Sigmoid colon (tissue), 4 donors: Measurements from ENCODE around the gene CCL3.

ENCODE experiments used
- CTCF ChIP-seq, 4 experiments: fragments of 450-650 bp in 3 of 4; fragments of 200-600 bp in 1 of 4; IDR thresholded peaks; one replicate each; pipeline ENCODE4 v1.5.1; 2016 to 2019; ENCODE audit warnings: antibody characterized with exemption in 4 of 4, mild to moderate bottlenecking in 3 of 4, moderate library complexity in 2 of 4
- EP300 ChIP-seq, 4 donors: sonication (generic); formaldehyde crosslinking; IDR thresholded peaks; one replicate each; pipeline ENCODE4 v1.6.1; 2017; ENCODE audit warnings: antibody characterized with exemption in 4 of 4
- POLR2A ChIP-seq, 2 donors: fragments of 450-650 bp; IDR thresholded peaks; one replicate each; pipeline ENCODE4 v1.6.1; 2016; ENCODE audit warnings: antibody characterized with exemption in 2 of 2, mild to moderate bottlenecking in 2 of 2, moderate library complexity in 2 of 2
- POLR2AphosphoS5 ChIP-seq, 4 donors: sonication (generic); formaldehyde crosslinking; IDR thresholded peaks; one replicate each; pipeline ENCODE4 v1.6.1; 2017; ENCODE audit warnings: antibody characterized with exemption in 4 of 4

- TF ChIP-seq POLR2AphosphoS5 (IDR thresholded peaks at IDR 0.05) (no peak), CTCF (IDR thresholded peaks at IDR 0.05) (no peak), EP300 (IDR thresholded peaks at IDR 0.05) (no peak), POLR2A (IDR thresholded peaks at IDR 0.05) (no peak)
Measured at GRCh38 chr17:36070427-36070826, 19.5 kb downstream of the CCL3 start.
